ENCODE data around the gene CADM2.

DNA sequence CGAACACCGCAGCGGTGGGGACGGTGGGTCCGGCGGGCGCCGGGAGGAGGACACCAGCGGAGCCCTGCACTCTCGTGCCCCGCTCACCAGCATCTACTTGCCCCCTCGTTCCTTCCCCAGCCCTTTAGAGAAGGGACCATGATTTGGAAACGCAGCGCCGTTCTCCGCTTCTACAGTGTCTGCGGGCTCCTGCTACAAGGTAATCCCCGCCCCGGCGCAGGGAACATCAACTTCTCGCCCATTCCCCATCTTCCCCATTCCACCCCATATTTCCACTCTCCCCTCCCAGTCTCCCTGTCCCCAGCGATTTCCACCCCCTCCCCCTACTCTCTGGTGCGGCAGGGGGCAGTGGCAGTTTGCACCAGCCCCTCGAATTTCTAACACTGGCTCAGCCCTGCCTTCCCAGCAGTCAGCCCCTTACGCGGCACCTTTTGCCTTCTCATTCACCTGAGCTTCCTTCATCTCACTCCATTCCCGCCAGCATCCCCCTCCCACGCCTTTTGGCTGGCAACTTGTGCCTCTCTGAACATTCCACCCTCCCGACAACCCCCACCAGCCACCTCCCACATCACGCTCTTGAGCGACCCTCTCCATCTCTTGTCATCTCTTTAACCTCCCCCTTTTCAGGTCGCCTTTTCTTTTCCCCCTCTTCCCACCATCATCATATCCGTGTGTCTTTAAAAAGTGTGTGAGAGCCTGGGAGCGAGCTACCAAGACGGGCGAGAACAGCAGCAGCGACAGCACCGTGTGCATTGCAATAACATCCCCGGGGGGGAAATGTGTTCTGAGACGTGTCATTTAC lies 882 bp downstream of the CADM2 start:
- TF ChIP-seq POLR2AphosphoS5 (IDR thresholded peaks at IDR 0.05; ENCODE audit: borderline replicate concordance, low read depth, low read length) (no peak), EZH2 (IDR thresholded peaks at IDR 0.05) (no peak)

Measured in SK-N-MC (cell line).